ENCODE results near the gene SLC7A1.
"Not testable (repeated sequence)": the region's sequence is repeated elsewhere in the genome, so short reads cannot be mapped to it uniquely, and the experiment has no call there.

Gene SLC7A1

GRCh38 chr13:29595380-29596063, at the start of gene SLC7A1:
Gene SLC7A1 (minus strand): TSS chr13:29595688. CDS start chr13:29536188, 59,500 bp downstream.
- H3K36me3 Mint-ChIP-seq: peaks cover 6% of the 10 kb centered on the region
- H3K27ac Mint-ChIP-seq: peak within 1 kb of the TSS; percentile 93
- no peaks in the 10 kb centered on the region for H3K27me3 Mint-ChIP-seq
- H3K9me3 Mint-ChIP-seq: no peaks in the 10 kb centered on the region
- DNase-seq: peak; percentile 89
- peak within 1 kb of the TSS; percentile 88 for H3K4me3 Mint-ChIP-seq
- H3K4me1 Mint-ChIP-seq: peaks cover 46% of the 10 kb centered on the region
- CTCF ChIA-PET: interaction anchor here (1.5 kb wide), 1 partner anchor 9 kb away, joined by 5 read pairs; no protein-coding TSS in a partner anchor

DNA sequence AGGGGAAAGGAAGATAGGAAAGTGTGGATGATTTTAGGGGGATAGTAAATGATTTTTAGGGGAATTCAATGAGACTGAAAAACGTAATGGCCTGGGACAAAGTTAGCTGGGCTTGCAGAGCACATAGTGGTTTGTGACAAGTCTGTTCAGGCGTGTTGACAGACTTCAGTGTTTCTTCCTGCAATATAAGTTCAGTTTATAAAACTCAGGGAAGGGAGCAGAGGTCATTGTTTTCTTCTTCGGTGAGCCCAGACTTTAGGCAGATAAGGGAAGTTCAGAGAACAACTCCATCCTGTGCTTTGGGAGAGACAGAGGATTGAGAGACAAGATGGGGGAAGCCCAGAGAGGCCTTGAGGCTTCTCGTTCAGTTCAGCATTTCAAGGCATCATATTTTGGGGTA, 45.2 kb upstream of the SLC7A1 start:
- no peaks in the 10 kb centered on the region for H3K9me3 Mint-ChIP-seq

DNA sequence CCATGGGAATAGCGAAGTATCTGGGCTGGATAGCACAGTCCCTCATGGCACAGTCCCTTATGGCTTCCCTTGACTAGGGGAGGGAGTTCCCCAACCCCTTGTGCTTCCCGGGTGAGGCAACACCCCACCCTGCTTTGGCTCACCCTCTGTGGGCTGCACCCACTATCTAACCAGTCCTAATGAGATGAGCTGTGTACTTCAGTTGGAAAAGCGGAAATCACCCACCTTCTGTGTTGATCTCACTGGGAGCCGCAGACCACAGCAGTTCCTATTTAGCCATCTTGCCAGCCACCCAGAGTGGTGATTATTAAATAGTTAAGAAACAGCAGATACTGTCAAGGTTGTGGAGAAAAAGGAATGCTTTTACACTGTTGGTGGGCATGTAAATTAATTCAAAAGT, 41.3 kb upstream of the SLC7A1 start:
- not testable (repeated sequence) for H3K9me3 Mint-ChIP-seq

More for the DNA sequence above, 45.2 kb upstream of the SLC7A1 start:
- no peaks in the 10 kb centered on the region for H3K4me1 Mint-ChIP-seq
- no peak for DNase-seq
- H3K27ac Mint-ChIP-seq: no peak overlapping the region
- H3K27me3 Mint-ChIP-seq: peaks cover 15% of the 10 kb centered on the region
- H3K4me3 Mint-ChIP-seq: no peak overlapping the region
- no peaks in the 10 kb centered on the region for H3K36me3 Mint-ChIP-seq
- CTCF ChIA-PET: no interaction called here

DNA sequence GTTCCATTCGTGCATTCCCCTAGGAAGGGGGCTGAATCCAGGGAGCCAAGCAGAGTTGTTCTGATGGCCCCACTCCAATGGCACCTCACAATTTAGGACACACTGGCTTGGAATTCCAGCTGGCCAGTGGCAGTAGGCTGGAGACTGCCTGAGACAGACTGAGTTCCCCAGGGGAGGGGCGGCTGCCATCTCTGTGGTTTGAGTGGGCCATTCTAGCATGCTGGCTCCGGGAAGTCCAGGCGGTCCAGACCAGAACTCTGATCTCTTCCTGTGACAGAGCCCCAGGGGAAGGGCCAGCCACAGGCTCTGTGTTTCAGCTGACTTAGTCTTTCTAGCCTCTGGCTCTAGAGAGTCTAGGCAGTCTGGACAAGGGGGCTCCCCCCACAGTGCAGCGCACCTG, 29.5 kb upstream of the SLC7A1 start:
- Mint-ChIP-seq H3K27ac (no peak overlapping the region), H3K9me3 (no peaks in the 10 kb centered on the region), H3K36me3 (no peaks in the 10 kb centered on the region), H3K4me3 (no peak overlapping the region), H3K4me1 (no peaks in the 10 kb centered on the region), H3K27me3 (peaks cover 32% of the 10 kb centered on the region)
- no peak for DNase-seq
- CTCF ChIA-PET: no interaction called here

More for the DNA sequence above, 41.3 kb upstream of the SLC7A1 start:
- H3K4me1 Mint-ChIP-seq, CTCF ChIA-PET, H3K36me3 Mint-ChIP-seq, H3K4me3 Mint-ChIP-seq, H3K27ac Mint-ChIP-seq, DNase-seq: not testable (repeated sequence)
- H3K27me3 Mint-ChIP-seq: peaks cover 27% of the 10 kb centered on the region

GRCh38 chr13:29621841-29622240, 26.4 kb upstream of the SLC7A1 start:
- Mint-ChIP-seq H3K27ac (no peak overlapping the region), H3K36me3 (no peaks in the 10 kb centered on the region), H3K27me3 (peaks cover 24% of the 10 kb centered on the region), H3K9me3 (no peaks in the 10 kb centered on the region), H3K4me1 (no peaks in the 10 kb centered on the region), H3K4me3 (no peak overlapping the region)
- CTCF ChIA-PET: no interaction called here
- DNase-seq: no peak

DNA sequence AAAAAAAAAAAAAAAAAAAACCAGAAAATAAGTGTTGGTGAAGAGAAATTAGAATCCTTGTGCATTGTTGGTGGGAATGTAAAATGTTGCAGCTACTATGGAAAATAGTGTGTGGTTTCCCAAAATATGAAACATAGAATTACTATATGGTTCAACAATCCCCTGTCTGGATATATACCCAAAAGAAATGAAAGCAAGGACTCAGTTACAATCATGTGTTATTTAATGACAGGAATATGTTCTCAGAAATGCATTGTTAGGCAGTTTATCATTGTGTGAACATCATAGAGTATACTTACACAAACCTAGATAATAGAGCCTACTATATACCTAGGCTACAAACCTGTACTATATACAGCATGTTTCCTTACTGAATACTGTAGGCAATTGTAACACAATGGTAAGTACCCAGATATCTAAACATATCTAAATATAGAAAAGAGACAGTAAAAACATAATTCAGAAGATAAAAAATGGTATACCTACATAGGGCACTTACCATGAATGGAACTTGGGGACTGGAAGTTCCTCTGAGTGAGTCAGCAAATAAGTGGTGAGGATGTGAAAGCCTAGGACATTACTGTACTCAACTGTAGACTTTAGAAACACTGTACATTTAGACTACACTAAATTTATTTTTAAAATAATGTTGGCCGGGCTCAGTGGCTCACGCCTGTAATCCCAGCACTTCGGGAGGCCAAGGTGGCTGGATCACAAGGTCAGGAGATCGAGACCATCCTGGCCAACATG, 25.7 kb upstream of the SLC7A1 start:
- H3K4me3 Mint-ChIP-seq: no peak overlapping the region
- H3K36me3 Mint-ChIP-seq: no peaks in the 10 kb centered on the region
- CTCF ChIA-PET: no interaction called here
- no peaks in the 10 kb centered on the region for H3K9me3 Mint-ChIP-seq
- H3K4me1 Mint-ChIP-seq: no peaks in the 10 kb centered on the region
- no peak overlapping the region for H3K27ac Mint-ChIP-seq
- peaks cover 28% of the 10 kb centered on the region for H3K27me3 Mint-ChIP-seq
- no peak for DNase-seq

DNA sequence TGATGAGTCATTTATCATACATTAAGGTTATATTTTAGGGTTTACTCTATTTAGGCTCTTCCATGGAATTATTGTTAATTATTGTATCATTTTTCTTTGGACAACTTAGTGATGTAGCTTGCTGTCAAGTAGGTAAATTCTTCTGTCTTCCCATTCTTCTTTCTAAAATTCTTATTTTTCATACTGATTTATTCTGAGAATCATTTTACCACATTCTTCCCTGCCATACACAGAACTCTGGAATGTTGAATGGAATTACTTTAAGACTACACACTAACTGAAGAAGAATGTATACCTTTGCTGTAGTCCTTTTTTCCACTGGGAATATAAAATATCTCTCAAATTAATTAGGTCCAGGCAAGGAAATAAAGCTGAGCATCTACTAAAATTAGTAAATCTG, 24.5 kb upstream of the SLC7A1 start:
- no peak overlapping the region for H3K4me3 Mint-ChIP-seq
- H3K27me3 Mint-ChIP-seq: peaks cover 26% of the 10 kb centered on the region
- no peaks in the 10 kb centered on the region for H3K4me1 Mint-ChIP-seq
- DNase-seq: no peak
- no peak overlapping the region for H3K27ac Mint-ChIP-seq
- H3K9me3 Mint-ChIP-seq: no peaks in the 10 kb centered on the region
- H3K36me3 Mint-ChIP-seq: no peaks in the 10 kb centered on the region
- CTCF ChIA-PET: no interaction called here

DNA sequence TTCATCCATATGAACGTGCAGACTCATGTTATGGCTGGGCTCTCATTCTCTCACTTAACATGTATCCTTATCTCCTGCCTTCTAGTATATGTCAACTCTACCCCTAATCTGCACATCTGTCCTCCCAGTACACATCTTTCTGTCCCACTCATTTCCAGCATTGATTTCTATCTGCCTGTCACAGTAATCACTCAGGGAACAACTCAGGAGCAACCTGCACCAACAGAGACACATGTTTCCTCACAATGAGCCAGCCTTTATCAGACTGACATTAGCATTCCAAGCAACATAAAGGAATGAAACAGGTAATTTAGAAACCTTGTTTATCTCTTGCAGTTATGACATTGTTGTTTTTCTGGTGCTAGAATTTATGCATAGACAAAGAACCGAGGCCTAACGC, 17.6 kb upstream of the SLC7A1 start:
- no peaks in the 10 kb centered on the region for H3K36me3 Mint-ChIP-seq
- no peaks in the 10 kb centered on the region for H3K9me3 Mint-ChIP-seq
- no peak overlapping the region for H3K4me3 Mint-ChIP-seq
- no peaks in the 10 kb centered on the region for H3K4me1 Mint-ChIP-seq
- H3K27me3 Mint-ChIP-seq: peaks cover 49% of the 10 kb centered on the region
- no peak for DNase-seq
- CTCF ChIA-PET: no interaction called here
- H3K27ac Mint-ChIP-seq: no peak overlapping the region

DNA sequence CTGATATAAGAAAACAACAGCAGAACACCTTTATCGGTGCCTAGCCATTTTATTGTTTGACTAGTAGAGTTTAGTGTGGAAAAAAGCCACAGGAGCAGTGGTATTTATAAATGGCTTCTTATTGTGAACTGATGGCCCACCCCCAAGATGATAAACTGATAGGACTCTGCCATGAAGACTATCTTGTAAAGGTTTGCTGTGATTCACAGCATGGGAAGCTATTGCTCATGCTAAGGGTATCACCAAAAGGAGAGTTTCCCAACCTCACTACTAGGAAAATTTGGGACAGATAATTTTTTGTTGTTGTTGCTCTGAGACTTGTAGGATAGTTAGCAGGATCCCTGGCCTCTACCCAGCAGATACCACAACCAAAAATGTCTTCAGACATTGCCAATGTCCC, 12.0 kb upstream of the SLC7A1 start:
- H3K27me3 Mint-ChIP-seq: peaks cover 45% of the 10 kb centered on the region
- no peak overlapping the region for H3K4me3 Mint-ChIP-seq
- DNase-seq: no peak
- no peak overlapping the region for H3K27ac Mint-ChIP-seq
- H3K9me3 Mint-ChIP-seq: no peaks in the 10 kb centered on the region
- CTCF ChIA-PET: interaction anchor here (0.6 kb wide), 1 partner anchor 463 kb away, joined by 4 read pairs; no protein-coding TSS in a partner anchor
- H3K4me1 Mint-ChIP-seq: no peaks in the 10 kb centered on the region
- H3K36me3 Mint-ChIP-seq: no peaks in the 10 kb centered on the region

DNA sequence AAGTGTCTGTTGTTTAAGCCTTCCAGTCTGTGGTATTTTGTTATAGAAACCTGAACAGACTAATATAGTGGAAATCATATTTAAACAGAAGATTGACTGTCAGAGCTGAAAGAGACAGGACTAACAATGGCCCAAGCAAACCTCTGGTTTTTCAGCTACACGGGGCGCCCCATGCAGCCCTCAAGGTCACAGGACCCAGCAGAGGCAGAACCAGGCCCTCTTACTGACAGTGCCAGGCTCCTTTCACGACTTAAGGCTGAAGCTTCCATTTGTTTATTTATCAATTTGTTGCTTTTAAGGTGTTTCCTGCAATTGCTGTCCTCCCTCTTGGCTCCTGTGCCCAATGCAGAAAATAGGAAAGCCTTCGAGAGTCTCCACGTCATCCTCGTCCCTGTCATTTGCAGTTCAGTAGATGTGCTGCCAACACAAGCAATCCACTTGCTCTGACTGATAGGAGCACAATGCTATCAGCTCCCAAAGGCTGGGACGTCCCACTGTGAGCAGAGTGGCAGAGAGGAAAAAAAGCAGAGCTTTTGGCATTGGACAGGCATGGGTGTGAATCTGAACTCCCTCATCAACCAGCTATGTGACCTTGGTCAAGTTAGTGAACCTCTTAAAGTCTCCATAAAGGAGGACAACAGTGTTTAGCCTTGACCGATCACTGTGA, 10.5 kb upstream of the SLC7A1 start:
- Mint-ChIP-seq H3K9me3 (no peaks in the 10 kb centered on the region), H3K36me3 (no peaks in the 10 kb centered on the region), H3K4me1 (no peaks in the 10 kb centered on the region), H3K4me3 (no peak overlapping the region), H3K27ac (no peak overlapping the region), H3K27me3 (peaks cover 43% of the 10 kb centered on the region)
- CTCF ChIA-PET: no interaction called here
- DNase-seq: no peak

DNA sequence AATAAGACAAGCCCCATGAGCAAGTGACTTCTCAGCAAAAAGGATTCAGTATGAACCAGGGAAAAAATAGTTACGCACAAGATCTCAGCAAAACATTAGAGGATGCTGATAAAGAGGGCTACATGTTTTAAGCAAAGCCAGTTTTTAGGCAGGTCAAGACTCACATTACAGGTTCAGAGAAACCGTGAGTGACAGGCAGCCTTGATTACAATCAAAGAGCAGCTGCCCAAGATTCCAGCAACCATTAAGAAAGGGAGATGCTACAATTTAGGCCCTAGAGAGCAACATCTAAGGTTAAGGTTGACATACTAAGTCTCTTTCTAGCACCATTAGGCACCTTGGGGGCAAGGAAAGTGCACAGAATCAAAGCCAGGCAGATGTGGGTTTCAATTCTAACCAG, 2.8 kb upstream of the SLC7A1 start:
- H3K4me1 Mint-ChIP-seq: peaks cover 23% of the 10 kb centered on the region
- H3K36me3 Mint-ChIP-seq: peaks cover 3% of the 10 kb centered on the region
- H3K27me3 Mint-ChIP-seq: peaks cover 12% of the 10 kb centered on the region
- H3K9me3 Mint-ChIP-seq: no peaks in the 10 kb centered on the region
- CTCF ChIA-PET: no interaction called here
- no peak overlapping the region for H3K4me3 Mint-ChIP-seq
- H3K27ac Mint-ChIP-seq: no peak overlapping the region
- no peak for DNase-seq

GRCh38 chr13:29597706-29598105, 2.2 kb upstream of the SLC7A1 start:
- H3K4me1 Mint-ChIP-seq: peaks cover 29% of the 10 kb centered on the region
- no peak for DNase-seq
- H3K27me3 Mint-ChIP-seq: peaks cover 8% of the 10 kb centered on the region
- no peak overlapping the region for H3K4me3 Mint-ChIP-seq
- CTCF ChIA-PET: no interaction called here
- no peaks in the 10 kb centered on the region for H3K9me3 Mint-ChIP-seq
- H3K27ac Mint-ChIP-seq: no peak overlapping the region
- H3K36me3 Mint-ChIP-seq: peaks cover 5% of the 10 kb centered on the region

- H3K27me3 Mint-ChIP-seq: peaks cover 6% of the 10 kb centered on the region
- peaks cover 5% of the 10 kb centered on the region for H3K36me3 Mint-ChIP-seq
- CTCF ChIA-PET: interaction anchor here (1.0 to 1.1 kb wide), 2 partner anchors 9 to 89 kb away, joined by 3 to 4 read pairs; no protein-coding TSS in a partner anchor
- H3K27ac Mint-ChIP-seq: no peak overlapping the region
- H3K4me1 Mint-ChIP-seq: peaks cover 34% of the 10 kb centered on the region
- DNase-seq: no peak
- no peak overlapping the region for H3K4me3 Mint-ChIP-seq
- no peaks in the 10 kb centered on the region for H3K9me3 Mint-ChIP-seq
Measured at GRCh38 chr13:29597246-29597645, 1.8 kb upstream of the SLC7A1 start.

- no peaks in the 10 kb centered on the region for H3K27me3 Mint-ChIP-seq
- CTCF ChIA-PET: interaction anchor here (1.0 to 1.5 kb wide), 3 partner anchors 8 to 88 kb away, joined by 3 to 5 read pairs (median 4); no protein-coding TSS in a partner anchor
- H3K36me3 Mint-ChIP-seq: peaks cover 5% of the 10 kb centered on the region
- no peaks in the 10 kb centered on the region for H3K9me3 Mint-ChIP-seq
- H3K4me3 Mint-ChIP-seq: peak overlapping the region; percentile 76
- peaks cover 44% of the 10 kb centered on the region for H3K4me1 Mint-ChIP-seq
- H3K27ac Mint-ChIP-seq: peak overlapping the region; percentile 90
- DNase-seq: no peak
Measured at GRCh38 chr13:29596064-29596418, 553 bp upstream of the SLC7A1 start.

Data from activated naive CD4-positive, alpha-beta T cell treated with anti-CD3 and anti-CD28 coated beads, Interleukin-2, amount 10 ng/mL, durations not matched to agents 7 days and 5 days (primary cell).